SHP77 treated with DMSO at 0.1 percent for 48 hours (cell line): ENCODE measurements around the gene ZNF280A.

Experiments
- DNase-seq: peaks from one replicate; lab custom pipeline; 2025; lab: John Stamatoyannopoulos, UW

ZNF280A gene, protein sequence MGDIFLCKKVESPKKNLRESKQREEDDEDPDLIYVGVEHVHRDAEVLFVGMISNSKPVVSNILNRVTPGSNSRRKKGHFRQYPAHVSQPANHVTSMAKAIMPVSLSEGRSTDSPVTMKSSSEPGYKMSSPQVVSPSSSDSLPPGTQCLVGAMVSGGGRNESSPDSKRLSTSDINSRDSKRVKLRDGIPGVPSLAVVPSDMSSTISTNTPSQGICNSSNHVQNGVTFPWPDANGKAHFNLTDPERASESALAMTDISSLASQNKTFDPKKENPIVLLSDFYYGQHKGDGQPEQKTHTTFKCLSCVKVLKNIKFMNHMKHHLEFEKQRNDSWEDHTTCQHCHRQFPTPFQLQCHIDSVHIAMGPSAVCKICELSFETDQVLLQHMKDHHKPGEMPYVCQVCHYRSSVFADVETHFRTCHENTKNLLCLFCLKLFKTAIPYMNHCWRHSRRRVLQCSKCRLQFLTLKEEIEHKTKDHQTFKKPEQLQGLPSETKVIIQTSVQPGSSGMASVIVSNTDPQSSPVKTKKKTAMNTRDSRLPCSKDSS

DNA sequence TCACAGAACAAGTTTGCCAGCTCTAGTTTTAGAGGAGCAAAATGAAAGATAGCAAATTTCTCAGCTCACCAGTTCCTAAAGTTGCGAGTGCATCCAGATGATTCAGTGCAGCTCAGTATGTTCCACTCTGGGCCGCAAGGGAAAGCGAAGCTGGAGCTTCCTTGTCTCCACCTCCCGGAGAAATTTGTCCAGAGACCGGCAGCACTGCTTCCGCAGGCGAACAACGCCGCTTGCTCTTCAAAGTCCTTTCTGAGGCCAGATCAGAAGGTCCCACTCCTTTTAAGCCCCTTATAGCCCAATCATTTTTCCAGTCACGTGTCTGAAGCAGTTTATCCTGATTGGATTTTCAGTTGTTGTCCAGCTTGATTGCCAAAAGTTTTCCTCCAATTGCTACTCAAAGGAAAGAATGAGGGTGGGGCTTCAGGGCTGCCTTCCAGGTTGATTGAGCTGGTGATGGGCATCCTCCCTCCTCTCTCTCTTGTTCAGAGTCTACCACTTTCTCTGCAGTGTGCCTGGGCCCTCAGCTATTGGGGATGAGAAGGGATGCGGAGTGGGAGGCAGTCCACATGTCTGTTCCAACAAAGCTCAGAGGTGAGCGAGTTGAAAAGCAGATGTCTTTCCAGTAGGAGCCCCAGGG is at the start of gene ZNF280A:
TSS of gene ZNF280A (minus strand) at position 251 of the 637 bp plus-strand sequence. CDS start 4,640 bp downstream, outside the sequence.
- no peak for DNase-seq

DNA sequence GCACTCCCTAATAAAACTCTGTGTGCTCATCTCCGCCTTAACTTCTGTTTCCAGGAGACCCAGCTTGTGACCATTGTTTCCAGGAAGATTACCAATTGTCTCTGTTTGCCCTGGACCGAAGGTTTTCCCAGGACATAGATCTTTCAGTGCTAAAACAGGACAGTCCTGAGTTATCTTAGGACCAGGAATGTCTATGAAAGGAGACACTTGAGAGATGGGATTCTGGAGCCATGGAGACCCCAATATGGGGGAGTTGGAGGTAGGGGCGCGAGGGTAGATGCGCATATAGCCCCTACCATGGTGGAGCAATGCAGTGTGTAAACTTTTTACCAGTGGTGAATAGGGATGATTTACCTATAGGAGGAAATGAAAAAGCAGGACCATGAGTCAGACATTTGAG is 49.1 kb upstream of the ZNF280A start:
- DNase-seq = no peak

DNA sequence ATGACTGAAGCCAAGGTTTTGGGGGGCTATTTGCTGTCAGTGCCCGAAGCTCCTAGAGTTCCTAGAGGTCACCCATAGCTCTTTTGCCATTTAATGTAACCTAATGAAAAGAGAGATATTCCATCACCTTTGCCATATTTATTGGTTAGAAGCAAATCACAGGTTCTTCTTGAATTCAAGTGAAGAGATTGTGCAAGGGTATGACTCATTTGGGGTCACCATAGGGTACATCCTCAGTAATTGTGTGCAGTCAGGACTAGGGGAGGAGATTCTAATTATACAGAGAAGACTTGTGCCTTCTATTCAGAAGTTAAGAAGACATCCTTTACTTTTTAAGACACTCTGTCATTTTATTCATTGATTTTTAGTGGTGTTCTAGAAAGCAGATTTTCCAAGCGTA is 45.9 kb upstream of the ZNF280A start:
- DNase-seq = no peak

DNA sequence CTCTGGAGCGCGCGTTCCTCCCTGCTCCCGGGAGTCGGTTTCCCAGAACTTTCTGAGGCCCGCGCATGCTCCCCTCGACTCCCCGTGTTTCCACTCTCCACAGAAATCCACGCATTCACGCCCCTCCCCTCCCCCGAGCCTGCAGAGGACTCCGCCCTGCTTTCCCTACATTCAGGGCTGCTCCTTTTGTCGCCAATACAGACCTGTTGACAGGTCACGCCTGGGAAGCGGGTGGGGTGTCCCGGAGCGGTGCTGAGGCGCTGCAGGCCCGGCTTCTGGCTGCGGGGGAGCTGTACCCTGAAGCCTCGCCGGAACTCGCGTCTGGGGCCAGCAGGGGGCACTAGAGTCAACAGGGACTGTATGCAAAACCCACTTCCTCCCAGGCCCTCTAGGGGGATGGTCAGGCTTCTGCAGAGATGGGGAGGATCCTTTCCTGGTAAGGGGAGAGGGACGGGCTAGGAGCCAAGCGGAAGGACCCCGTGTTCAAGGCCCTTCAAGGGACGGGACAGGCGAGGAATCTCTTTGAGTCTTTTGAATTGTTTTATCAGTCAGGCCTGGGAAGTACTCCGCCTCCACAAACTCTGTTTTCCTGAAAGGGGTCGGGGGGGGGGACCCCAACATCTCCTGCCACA is 39.0 kb upstream of the ZNF280A start, which contains the start of gene PRAME:
TSS of gene PRAME (minus strand) at position 294 of the 632 bp plus-strand sequence. CDS start 2,433 bp downstream, outside the sequence.
- peak; percentile 13 for DNase-seq

DNA sequence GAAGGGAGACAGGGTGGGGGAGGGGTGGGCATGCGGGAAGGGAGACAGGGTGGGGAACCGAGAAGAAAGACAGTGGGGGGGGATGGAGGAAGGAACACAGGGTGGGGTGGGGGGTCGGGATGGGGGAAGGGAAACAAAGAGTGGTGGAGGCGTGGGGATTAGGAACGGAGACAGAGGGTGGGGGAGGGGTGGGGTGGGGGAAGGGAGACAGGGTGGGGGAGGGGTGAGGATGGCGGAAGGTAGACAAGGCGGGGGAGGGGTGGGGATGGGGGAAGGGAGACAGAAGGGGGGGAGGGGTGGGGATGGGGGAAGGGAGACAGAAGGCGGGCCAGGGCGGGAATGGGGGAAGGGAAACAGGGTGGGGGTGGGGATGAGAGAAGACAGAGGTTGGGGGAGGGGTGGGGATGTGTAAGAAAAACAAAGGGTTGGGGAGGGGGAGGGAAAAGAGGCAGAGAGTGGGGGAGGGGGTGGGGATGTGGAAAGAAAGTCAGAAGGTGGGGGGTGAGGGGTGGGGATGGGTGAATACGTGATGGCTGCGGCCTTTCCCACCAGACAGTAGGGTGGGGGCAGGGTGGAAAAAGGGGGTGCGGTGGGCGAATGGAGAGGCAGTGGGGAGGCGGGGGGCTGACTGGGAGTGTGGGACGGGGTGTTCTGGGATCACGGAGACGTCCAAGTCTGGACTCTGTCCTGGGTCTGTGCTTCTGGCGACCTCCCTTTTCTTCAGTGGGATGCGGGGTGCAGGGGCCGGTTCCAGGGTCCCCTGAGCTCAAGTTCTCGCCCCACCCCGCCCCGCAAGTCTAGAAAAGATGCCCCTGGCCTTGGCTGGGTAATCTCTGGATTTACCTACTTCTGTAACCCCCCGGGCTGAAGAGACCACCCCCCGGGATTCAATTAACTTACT is 38.3 kb upstream of the ZNF280A start:
- no peak for DNase-seq

DNA sequence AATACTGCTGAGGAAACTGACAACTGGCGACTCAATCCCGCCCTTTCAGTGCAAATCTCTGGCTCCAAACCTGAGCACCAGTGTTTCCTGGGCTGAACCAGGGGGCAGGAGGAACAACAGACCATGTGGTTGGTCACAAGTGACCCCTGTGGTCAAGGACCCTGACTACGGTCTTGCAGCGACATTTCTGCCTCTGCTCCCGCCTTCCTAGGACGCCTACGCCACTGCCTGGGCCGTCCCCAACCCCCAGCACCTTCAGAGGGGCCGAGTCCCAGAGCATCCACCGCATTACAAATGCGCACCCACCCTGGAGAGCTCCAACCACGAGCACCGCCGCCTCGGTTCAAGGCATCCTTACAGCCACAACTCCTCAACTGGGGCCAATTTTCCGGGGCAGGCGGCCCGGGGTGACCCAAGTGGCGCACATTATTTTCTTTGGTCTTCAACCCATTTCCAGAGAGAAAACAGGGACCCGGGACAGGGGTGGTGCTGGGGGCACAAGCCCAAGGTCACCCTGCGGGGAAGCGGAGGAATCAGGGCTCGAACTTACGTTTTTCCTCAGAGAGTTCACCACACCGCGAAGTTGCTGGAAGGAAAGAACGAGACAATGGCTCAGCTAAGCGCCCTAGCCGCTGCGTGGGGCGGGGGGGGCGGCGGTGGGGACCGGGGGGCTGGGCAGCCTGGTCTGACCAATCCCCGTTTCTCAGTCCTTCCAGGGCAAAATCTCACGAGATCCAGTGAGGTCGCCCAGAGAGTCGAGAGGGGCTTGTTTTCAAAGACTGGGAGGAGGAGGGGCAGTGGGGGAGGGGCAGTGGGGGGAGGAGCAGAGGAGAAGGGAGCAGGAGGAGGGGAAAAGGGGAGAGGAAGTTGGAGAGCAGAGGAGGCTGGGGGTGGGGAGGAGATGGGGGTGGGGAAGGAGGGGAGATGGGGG is 37.2 kb upstream of the ZNF280A start:
- no peak for DNase-seq

DNA sequence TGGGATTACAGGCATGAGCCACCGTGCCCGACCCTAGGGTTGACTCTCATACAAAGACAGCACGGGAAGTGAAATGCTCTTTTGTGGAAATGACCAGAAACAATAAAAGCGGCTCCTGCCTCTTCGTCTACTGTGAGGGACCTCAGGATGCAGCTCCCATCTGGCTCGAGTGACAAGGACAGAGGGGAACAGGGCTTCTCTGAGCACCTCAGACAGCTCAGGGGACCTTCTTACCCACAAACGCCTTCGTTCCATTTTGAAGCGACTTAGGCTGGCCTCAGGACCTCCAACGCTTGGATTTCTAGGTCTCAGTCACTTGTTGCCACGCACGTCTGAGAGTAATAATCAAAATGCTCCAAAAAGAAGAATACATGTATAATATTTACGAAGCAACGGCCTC is 36.5 kb upstream of the ZNF280A start:
- DNase-seq = no peak

DNA sequence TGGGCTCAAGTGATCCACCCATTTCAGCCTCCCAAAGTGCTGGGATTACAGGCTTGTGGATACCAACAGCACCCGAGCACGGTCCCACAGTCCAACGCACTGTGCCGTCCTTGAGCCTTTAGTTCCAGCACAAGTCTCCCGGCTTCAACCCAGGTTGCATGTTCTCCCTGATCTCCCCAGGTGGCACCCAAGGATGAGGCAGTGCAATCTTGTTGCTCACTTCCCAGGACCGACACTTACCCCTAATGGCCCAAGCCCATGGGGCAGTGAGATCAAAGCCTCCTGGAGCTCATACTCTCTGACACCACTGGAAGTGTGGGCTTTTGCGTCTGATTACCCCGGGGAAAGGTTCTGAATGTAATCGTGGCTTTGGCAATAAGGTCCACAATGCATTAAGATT is 35.5 kb upstream of the ZNF280A start:
- no peak for DNase-seq

DNA sequence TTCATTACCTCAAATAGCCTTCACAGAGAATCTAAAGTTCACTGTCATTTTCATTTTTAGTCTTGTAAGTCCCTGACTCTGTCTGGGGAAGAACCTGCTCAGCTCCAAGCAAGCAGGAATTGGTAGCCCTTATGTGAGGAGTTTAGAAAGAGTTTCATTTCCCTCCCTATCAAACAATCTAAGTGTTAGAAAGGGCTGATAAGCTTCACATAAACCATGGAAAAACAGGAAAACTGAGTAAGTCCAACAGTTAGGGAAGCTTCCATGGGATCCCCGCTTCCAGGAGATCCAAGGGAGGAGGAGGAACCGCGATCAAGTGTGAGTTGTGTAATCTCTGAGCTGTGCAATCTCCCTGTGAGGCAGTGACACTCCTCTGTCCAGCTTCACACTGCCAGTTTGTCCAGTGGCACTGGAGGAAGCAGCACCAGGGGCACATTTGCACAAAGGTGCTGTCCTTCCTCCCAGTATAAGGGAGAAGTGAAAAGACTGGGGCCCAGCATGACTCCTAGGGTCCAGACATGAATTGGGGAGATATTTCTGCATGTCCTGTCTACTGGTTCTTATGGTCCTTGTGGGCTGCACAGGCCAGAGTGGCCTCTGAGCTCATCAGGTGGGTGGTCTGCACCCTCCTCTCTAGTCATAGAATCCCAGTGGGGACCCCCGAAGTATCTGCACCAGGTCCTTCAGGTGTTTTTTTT is 34.7 kb upstream of the ZNF280A start:
- no peak for DNase-seq

DNA sequence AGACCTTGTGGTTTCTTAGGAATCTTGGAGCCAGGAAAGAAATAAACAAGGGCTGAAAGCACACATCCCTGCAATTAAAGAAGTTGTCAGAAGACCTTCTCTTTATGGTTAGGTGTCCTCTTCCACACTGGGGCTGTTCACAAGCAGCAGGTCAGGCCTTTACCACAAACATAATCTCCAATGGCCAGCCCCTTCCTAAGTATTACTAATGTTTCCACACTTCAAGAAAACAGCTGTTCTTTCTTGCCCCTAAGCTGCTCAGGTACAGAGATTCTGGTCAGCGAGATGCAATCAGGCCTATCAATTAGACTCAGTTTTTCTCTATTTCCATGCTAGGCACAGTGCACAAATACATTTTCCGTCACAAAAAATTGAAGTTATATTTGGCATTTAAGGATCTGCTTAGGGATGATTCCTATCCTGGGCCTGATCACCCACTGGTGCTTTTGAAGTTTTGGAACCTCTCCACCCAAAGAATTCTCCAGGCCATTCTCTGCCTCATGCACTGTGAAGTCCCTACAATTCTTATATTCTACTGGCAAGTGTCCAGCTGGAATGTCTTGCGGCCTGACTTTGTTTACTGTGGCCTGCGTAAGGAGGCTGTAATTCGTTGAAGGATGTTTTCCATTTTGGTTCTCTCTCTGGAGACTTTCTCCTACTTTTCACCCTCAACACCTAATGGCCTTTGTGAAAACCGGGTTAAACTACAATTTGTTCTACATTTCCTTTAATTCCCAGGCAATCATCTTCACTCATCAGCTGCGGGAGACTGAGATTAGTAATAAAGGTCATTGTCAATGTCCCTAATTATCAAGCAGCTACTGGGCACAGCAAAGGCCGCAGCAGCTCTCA is 33.9 kb upstream of the ZNF280A start:
- no peak for DNase-seq

DNA sequence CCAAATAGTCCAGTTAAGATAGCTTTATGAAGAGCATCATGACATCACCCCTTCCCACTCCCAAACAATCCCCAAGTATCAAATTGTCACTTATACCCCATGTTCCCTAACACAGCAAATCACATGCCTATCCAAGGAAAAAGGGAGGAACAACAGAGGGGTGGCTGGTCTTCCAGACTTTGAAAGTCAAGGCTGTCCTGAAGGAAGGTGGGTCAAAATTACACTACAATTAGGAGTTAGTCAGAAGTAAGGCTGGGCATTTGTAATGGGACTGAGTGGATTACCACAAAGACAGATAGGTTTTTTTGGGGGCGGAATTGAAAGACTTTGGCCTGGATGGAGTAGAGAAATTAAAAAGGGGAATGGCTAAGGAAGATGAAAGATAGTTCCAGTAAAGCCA is 33.1 kb upstream of the ZNF280A start:
- DNase-seq = no peak

DNA sequence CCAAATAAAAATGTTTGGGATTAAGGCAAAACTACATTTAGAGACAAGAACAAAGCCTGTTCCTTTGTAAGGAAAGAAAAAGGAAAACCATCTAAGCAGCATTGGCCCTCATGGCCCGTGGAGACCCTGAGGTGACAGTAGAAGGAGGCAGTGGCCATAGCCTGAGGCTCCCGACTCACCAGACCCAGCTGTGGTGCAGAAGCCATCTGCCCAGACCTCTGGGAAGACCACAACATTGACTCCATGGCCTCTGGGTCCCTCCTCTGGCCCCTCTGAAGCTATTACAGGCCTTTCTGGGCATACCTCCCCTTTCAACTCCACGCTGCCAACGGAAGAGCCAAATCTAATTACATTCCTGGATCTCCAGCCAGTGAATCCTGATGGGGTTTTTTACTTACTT is 32.6 kb upstream of the ZNF280A start:
- DNase-seq = no peak

DNA sequence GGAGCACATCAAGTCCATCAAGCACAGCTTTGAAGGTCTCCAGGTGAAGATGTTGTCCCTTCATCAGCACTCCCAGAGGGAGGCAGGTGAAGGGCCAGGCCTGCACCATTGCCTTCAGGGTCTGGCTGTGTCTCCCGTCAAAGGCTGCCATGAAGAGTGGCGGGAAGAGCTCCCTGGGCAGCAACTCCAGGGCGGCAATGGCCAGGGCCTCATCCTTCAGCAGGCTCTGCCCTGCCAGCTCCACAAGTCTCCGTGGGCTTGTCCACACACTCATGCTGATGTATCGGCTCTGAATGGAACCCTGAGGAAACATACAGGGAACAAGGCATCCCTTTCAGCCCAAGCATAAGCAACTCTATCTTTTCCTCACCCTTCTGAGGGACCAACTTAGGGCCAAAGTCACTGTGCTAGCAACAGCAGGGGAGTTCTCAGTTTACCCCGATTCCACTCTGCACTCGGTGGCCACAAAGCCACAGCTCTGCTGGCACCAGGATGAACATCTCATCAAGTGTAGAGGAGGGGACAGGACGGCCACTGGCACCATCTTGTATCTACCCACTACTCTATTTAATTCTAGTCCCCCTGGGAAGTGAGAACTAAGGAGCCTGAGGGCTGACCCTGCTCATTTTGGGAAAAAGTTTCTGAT is 30.8 kb upstream of the ZNF280A start:
- DNase-seq = no peak

DNA sequence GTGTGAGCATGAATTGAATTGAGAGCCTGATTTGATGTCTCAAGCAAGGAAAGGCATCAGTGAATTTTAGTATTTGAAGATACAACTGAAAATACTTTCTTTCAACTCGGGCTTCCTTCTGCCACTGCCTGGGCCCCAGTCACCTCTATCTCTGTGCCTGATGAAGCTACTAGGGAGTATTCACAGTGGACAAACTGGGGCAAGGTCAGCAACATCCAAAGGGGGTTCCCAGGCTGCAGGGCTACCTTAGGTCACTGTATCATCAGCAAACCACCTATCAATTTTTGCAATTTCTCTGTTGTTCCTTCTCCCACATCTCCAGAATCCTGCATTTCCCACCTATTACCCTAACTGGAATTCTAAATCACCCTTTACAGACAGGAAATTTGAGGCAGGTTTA is 28.8 kb upstream of the ZNF280A start:
- DNase-seq = no peak

DNA sequence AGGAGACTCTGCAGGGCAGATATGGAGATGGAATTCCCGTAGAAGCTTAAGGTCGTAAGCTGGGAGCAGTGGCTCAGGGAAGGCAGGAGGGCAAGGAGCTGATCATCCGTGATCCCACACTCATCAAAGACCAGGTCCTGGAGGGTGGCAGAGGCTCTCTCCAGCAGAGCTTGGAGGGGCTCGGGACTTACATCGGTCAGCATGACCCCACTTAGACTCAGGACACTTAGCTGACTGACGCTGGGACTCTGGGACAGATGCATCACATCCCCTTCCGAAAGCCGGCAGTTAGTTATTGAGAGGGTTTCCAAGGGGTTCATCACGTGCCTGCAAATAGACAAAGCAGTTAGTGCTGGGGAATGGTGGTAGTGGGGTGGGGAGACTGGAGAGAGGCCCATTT is 28.2 kb upstream of the ZNF280A start:
- DNase-seq = no peak

DNA sequence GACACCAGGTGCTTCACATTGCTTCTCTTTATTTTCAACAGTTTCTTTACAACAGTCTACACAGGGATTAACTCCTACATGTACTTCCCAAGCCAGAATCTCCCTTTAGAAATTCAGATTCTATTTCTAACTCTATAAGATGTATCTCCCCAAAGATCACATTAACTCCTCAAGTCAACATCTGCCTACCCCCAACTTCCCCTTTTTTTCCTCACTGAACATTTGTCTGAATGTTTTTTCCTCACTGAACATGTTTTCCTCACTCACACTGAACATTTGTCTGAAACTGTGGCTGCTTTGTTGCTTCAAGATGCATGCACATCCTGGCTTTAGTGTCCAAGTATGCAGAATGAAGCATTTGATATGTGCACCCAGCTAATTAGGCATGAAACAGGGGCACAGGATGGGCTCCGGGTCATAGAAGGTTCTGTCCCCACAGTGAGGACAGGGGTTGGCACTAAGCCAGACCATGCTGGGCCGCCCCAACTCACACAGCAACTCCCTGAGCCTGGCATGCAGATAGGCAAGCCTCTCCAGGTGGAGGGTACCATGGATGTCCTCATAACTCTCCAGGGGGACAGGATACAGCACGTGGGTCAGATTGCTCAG is 27.7 kb upstream of the ZNF280A start:
- DNase-seq = no peak

DNA sequence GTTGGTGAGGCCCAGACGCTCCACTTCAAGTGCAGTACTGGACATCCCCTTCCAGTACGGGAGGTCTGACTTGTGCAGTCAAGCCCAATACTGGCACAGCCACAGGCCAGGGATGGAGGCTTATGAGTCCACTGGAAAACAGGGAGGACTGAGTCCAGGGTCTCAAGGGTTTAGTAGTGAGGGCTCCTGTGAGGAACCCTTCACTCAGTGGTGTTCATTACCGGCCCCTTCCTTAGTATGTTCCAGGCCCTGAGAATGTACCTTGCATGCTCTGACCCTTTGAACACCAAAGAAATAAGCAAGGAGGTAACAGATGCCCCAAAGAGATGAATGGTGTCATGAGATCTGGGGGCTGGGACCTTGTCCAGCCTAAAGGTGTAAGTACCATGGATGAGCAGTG is 27.2 kb upstream of the ZNF280A start:
- DNase-seq = no peak

DNA sequence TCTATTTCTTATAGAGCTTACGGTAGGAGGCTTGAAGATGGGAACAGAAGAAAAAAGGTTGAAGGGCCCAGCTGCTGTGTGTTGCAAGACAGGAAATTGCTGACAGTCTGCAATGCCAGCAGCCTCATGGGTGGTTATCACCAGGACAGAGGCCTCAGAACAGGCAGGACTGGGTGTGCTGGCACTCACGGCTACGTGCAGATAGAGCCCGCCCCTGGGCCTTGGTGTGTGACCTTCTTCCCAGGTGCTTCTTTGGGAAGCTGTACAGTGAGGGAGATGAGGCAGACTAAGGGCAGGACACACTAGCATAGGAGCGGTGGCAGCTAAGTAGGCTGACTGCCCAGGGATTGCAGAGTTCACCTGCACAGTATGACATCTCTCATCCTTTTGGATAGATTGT is 26.4 kb upstream of the ZNF280A start:
- DNase-seq = no peak
